Rectal smooth muscle tissue (tissue), 1 donor: ENCODE results near the gene RBM22.
A peak's percentile ranks its signal among the peaks of the same experiment; 100 is the strongest.

Experiments used
- H3K27ac ChIP-seq: one replicate; pipeline ENCODE4 v1.7.0; 2013; ENCODE audit warnings: low read depth, low read length, inconsistent platforms
- H3K27me3 ChIP-seq: one replicate; pipeline ENCODE4 v1.7.0; 2013; ENCODE audit warnings: low read length; ENCODE audit not compliant: control insufficient read depth, insufficient read depth
- H3K36me3 ChIP-seq: one replicate; pipeline ENCODE4 v1.7.0; 2013; ENCODE audit warnings: low read length; ENCODE audit not compliant: control insufficient read depth, insufficient read depth
- H3K4me1 ChIP-seq: one replicate; pipeline ENCODE4 v1.7.0; 2013; ENCODE audit warnings: low read length; ENCODE audit not compliant: control insufficient read depth, insufficient read depth
- H3K4me3 ChIP-seq: one replicate; pipeline ENCODE4 v1.7.0; 2013; ENCODE audit warnings: low read length
- H3K9ac ChIP-seq: one replicate; pipeline ENCODE4 v1.7.0; 2013; ENCODE audit warnings: low read length

Gene RBM22

GRCh38 chr5:150703762-150704161 is 2.9 kb upstream of the RBM22 start:
- H3K27me3 ChIP-seq = no peaks in the 10 kb centered on the region
- H3K4me1 ChIP-seq = peaks cover 9% of the 10 kb centered on the region
- no peak overlapping the region for H3K9ac ChIP-seq
- peaks cover 3% of the 10 kb centered on the region for H3K36me3 ChIP-seq
- H3K4me3 ChIP-seq = no peak overlapping the region
- no peak overlapping the region for H3K27ac ChIP-seq

GRCh38 chr5:150700246-150700593 is 642 bp downstream of the RBM22 start:
- H3K27ac ChIP-seq = peak overlapping the region; percentile 95
- peak overlapping the region; percentile 97 for H3K4me3 ChIP-seq
- H3K9ac ChIP-seq = peak overlapping the region; percentile 95
- H3K36me3 ChIP-seq = peaks cover 23% of the 10 kb centered on the region
- H3K4me1 ChIP-seq = peaks cover 9% of the 10 kb centered on the region
- no peaks in the 10 kb centered on the region for H3K27me3 ChIP-seq

- Histone ChIP-seq H3K27me3 (no peaks in the 10 kb centered on the region), H3K36me3 (peaks cover 63% of the 10 kb centered on the region), H3K9ac (no peak overlapping the region), H3K27ac (no peak overlapping the region), H3K4me3 (no peak overlapping the region), H3K4me1 (peaks cover 4% of the 10 kb centered on the region)
These were observed 6.2 kb downstream of the RBM22 start for GRCh38 chr5:150694612-150695011.

GRCh38 chr5:150692276-150692675 is 8.6 kb downstream of the RBM22 start:
- Histone ChIP-seq H3K27me3 (no peaks in the 10 kb centered on the region), H3K36me3 (peaks cover 59% of the 10 kb centered on the region), H3K4me1 (no peaks in the 10 kb centered on the region), H3K4me3 (no peak overlapping the region), H3K27ac (no peak overlapping the region), H3K9ac (no peak overlapping the region)

- H3K4me3 ChIP-seq = no peak overlapping the region
- H3K36me3 ChIP-seq = peaks cover 46% of the 10 kb centered on the region
- no peaks in the 10 kb centered on the region for H3K27me3 ChIP-seq
- H3K27ac ChIP-seq = no peak overlapping the region
- no peak overlapping the region for H3K9ac ChIP-seq
- no peaks in the 10 kb centered on the region for H3K4me1 ChIP-seq
These were observed 10.1 kb downstream of the RBM22 start for GRCh38 chr5:150690760-150691159.

GRCh38 chr5:150689120-150689519 is 11.7 kb downstream of the RBM22 start:
- peaks cover 29% of the 10 kb centered on the region for H3K36me3 ChIP-seq
- H3K4me1 ChIP-seq = no peaks in the 10 kb centered on the region
- H3K27ac ChIP-seq = no peak overlapping the region
- no peak overlapping the region for H3K9ac ChIP-seq
- H3K4me3 ChIP-seq = no peak overlapping the region
- no peaks in the 10 kb centered on the region for H3K27me3 ChIP-seq

- Histone ChIP-seq H3K27ac (no peak overlapping the region), H3K36me3 (no peaks in the 10 kb centered on the region), H3K27me3 (peaks cover 3% of the 10 kb centered on the region)
These were observed 24.3 kb downstream of the RBM22 start for GRCh38 chr5:150676578-150676977.

GRCh38 chr5:150675069-150675468 is 25.8 kb downstream of the RBM22 start:
- Histone ChIP-seq H3K36me3 (no peaks in the 10 kb centered on the region), H3K4me1 (peaks cover 3% of the 10 kb centered on the region), H3K27me3 (peaks cover 3% of the 10 kb centered on the region), H3K9ac (no peak overlapping the region), H3K27ac (no peak overlapping the region), H3K4me3 (no peak overlapping the region)

More at GRCh38 chr5:150676578-150676977, 24.3 kb downstream of the RBM22 start:
- H3K9ac ChIP-seq = no peak overlapping the region
- H3K4me3 ChIP-seq = no peak overlapping the region
- H3K4me1 ChIP-seq = peaks cover 3% of the 10 kb centered on the region

GRCh38 chr5:150674341-150674821 is 26.5 kb downstream of the RBM22 start:
- H3K4me3 ChIP-seq = no peak overlapping the region
- H3K4me1 ChIP-seq = peaks cover 3% of the 10 kb centered on the region
- H3K27ac ChIP-seq = no peak overlapping the region
- no peak overlapping the region for H3K9ac ChIP-seq
- H3K27me3 ChIP-seq = peaks cover 3% of the 10 kb centered on the region
- no peaks in the 10 kb centered on the region for H3K36me3 ChIP-seq

- Histone ChIP-seq H3K9ac (no peak overlapping the region), H3K27me3 (peaks cover 3% of the 10 kb centered on the region), H3K4me1 (peaks cover 3% of the 10 kb centered on the region), H3K27ac (no peak overlapping the region), H3K4me3 (peak overlapping the region; percentile 74), H3K36me3 (no peaks in the 10 kb centered on the region)
These were observed 28.0 kb downstream of the RBM22 start for GRCh38 chr5:150672884-150673275.

GRCh38 chr5:150672237-150672883 is 28.5 kb downstream of the RBM22 start:
- no peak overlapping the region for H3K9ac ChIP-seq
- H3K36me3 ChIP-seq = no peaks in the 10 kb centered on the region
- H3K27me3 ChIP-seq = peaks cover 3% of the 10 kb centered on the region
- H3K27ac ChIP-seq = no peak overlapping the region
- peaks cover 3% of the 10 kb centered on the region for H3K4me1 ChIP-seq
- H3K4me3 ChIP-seq = peak overlapping the region; percentile 74

- H3K9ac ChIP-seq = no peak overlapping the region
- H3K4me3 ChIP-seq = peak overlapping the region; percentile 74
- H3K4me1 ChIP-seq = peaks cover 3% of the 10 kb centered on the region
- no peak overlapping the region for H3K27ac ChIP-seq
- peaks cover 3% of the 10 kb centered on the region for H3K27me3 ChIP-seq
- no peaks in the 10 kb centered on the region for H3K36me3 ChIP-seq
These were observed 29.2 kb downstream of the RBM22 start for GRCh38 chr5:150671509-150672236.

- Histone ChIP-seq H3K36me3 (no peaks in the 10 kb centered on the region), H3K9ac (no peak overlapping the region), H3K4me1 (peaks cover 3% of the 10 kb centered on the region), H3K4me3 (no peak overlapping the region), H3K27ac (no peak overlapping the region), H3K27me3 (peaks cover 3% of the 10 kb centered on the region)
These were observed 29.9 kb downstream of the RBM22 start for GRCh38 chr5:150670948-150671310.
